ENCODE measurements around the gene C12orf76. TPM values are rescaled to one million over a fixed set of nuclear protein-coding genes. Genes with fewer than 3 reads are reported as not detected.
"Not testable (repeated sequence)": the region's sequence is repeated elsewhere in the genome, so short reads cannot be mapped to it uniquely, and the experiment has no call there.

Gene C12orf76
- total and polyA plus RNA-seq, 2 of the 4 experiments (the other 2 are of a cell fraction), result 5.0 to 7.1 TPM

- H3K36me3 ChIP-seq (ENCODE audit: control insufficient read depth, insufficient read depth, low read length); CTCF ChIA-PET; H3K4me1 ChIP-seq (ENCODE audit: control insufficient read depth, insufficient read depth, low read length); H3K4me3 ChIP-seq (ENCODE audit: insufficient read depth, low read depth, low read length); H3K79me1 ChIP-seq (ENCODE audit: low read depth in 1 of 2, low read length in 2 of 2); H3K14ac ChIP-seq (replicated peaks; ENCODE audit: low read depth, low read length); H2BK5ac ChIP-seq (ENCODE audit: low read depth, low read length, poor library complexity, severe bottlenecking); H2BK20ac ChIP-seq (ENCODE audit: low read depth, low read length); H2AK5ac ChIP-seq (ENCODE audit: low read depth, low read length); H4K20me1 ChIP-seq (ENCODE audit: insufficient read depth, low read length); H3K27ac ChIP-seq (ENCODE audit: insufficient read depth, low read length); H3K4ac ChIP-seq (ENCODE audit: low read depth, low read length); H2BK120ac ChIP-seq (ENCODE audit: low read depth, low read length); intact Hi-C loops (cut with micrococcal nuclease); H4K91ac ChIP-seq (ENCODE audit: insufficient read depth, low read depth, low read length); H4K5ac ChIP-seq (ENCODE audit: low read depth, low read length); BruUV-seq (replicated peaks); H3K9me3 ChIP-seq (ENCODE audit: control insufficient read depth, insufficient read depth, low read length); H3K9me1 ChIP-seq (ENCODE audit: insufficient read depth, low read length); H3K9ac ChIP-seq (ENCODE audit: low read depth, low read length); dilution Hi-C loops (cut with HindIII; ENCODE audit: low sequenced_read_pairs, unreplicated experiment); H3K18ac ChIP-seq (ENCODE audit: low read depth, low read length); H2BK15ac ChIP-seq (ENCODE audit: low read depth, low read length); ATAC-seq (ENCODE audit: low read depth); in situ Hi-C loops (cut with MboI; ENCODE audit: low sequenced_read_pairs); H3K27me3 ChIP-seq (ENCODE audit: control insufficient read depth, insufficient read depth, low read length); DNase-seq; H3K56ac ChIP-seq (ENCODE audit: extremely low read depth, insufficient read depth, low read length); H2AK9ac ChIP-seq (replicated peaks; ENCODE audit: low read depth, low read length, poor library complexity); POLR2A ChIA-PET (ENCODE audit: unreplicated experiment); H3K4me2 ChIP-seq (ENCODE audit: low read depth, low read length): not testable (repeated sequence)
- Histone ChIP-seq H2AFZ (replicated peaks; ENCODE audit: low read length, poor library complexity) (peak overlapping the region; percentile 93), H3K23ac (ENCODE audit: low read depth, low read length) (0 out of 2 replicates have a peak overlapping the region, but pooled peaks have one; percentile 29), H4K8ac (ENCODE audit: low read depth in 2 of 2, low read length in 2 of 2) (peak overlapping the region in 1 of 2 experiments; percentile 57; a peak in 2 of 4 replicates)
- WGBS, 2 experiments (ENCODE audit: extremely low coverage in 2 of 2, insufficient read length in 1 of 2), result no CpG with 5 or more reads among the region's 9 CpGs
Measured at GRCh38 chr12:110072636-110073035, 24.3 kb upstream of the C12orf76 start.
